ENCODE results near the gene SNORC. TPM values are rescaled to one million over a fixed set of nuclear protein-coding genes. Genes with fewer than 3 reads are reported as not detected.

Gene SNORC
- total RNA-seq, 4 donors from 2014 or later, result 0.54 to 11.6 (median 2.2) TPM; not detected in 1

GRCh38 chr2:232877940-232878511 lies 8.0 kb downstream of the SNORC start:
- Histone ChIP-seq H3K27me3 (peaks cover 39% of the 10 kb centered on the region), H3K4me3 (no peak overlapping the region), H3K9me3 (no peaks in the 10 kb centered on the region), H3K36me3 (no peaks in the 10 kb centered on the region), H3K27ac (no peak overlapping the region), H3K4me1 (peaks cover 0 to 21% (median 5%) of the 10 kb centered on the region in 3 donors)
- ATAC-seq, result no peak
- TF ChIP-seq EP300 (IDR thresholded peaks at IDR 0.05) (no peak), CTCF (IDR thresholded peaks at IDR 0.05) (no peak), POLR2A (IDR thresholded peaks at IDR 0.05) (no peak), POLR2AphosphoS5 (IDR thresholded peaks at IDR 0.05) (no peak)
- WGBS, 2 donors (ENCODE audit: low coverage in 1 of 2), result 92% methylated on average over 2 of the region's 13 CpGs; no CpG with 5 or more reads in 1 of the 2 donors

GRCh38 chr2:232878855-232879617 lies 9.0 kb downstream of the SNORC start:
- no CpG with 5 or more reads among the region's 20 CpGs for WGBS, 2 donors (ENCODE audit: low coverage in 1 of 2)
- Histone ChIP-seq H3K27ac (no peak overlapping the region), H3K4me3 (no peak overlapping the region), H3K9me3 (no peaks in the 10 kb centered on the region), H3K27me3 (peaks cover 39% of the 10 kb centered on the region), H3K36me3 (no peaks in the 10 kb centered on the region), H3K4me1 (peaks cover 0 to 21% (median 5%) of the 10 kb centered on the region in 3 donors)
- ATAC-seq, result no peak
- TF ChIP-seq POLR2A (IDR thresholded peaks at IDR 0.05), result no peak
- no peak for TF ChIP-seq EP300 (IDR thresholded peaks at IDR 0.05)
- TF ChIP-seq POLR2AphosphoS5 (IDR thresholded peaks at IDR 0.05), result no peak
- TF ChIP-seq CTCF (IDR thresholded peaks at IDR 0.05), result no peak

GRCh38 chr2:232879618-232880494 lies 9.8 kb downstream of the SNORC start:
- Histone ChIP-seq H3K4me1 (peaks cover 0 to 21% (median 5%) of the 10 kb centered on the region in 3 donors), H3K27ac (no peak overlapping the region), H3K36me3 (no peaks in the 10 kb centered on the region), H3K9me3 (no peaks in the 10 kb centered on the region), H3K4me3 (no peak overlapping the region), H3K27me3 (peaks cover 42% of the 10 kb centered on the region)
- TF ChIP-seq CTCF (IDR thresholded peaks at IDR 0.05) (no peak), POLR2A (IDR thresholded peaks at IDR 0.05) (no peak), POLR2AphosphoS5 (IDR thresholded peaks at IDR 0.05) (no peak), EP300 (IDR thresholded peaks at IDR 0.05) (no peak)
- ATAC-seq, result no peak
- whole genome bisulfite sequencing, 2 donors (ENCODE audit: low coverage in 1 of 2), result no CpG with 5 or more reads among the region's 21 CpGs

GRCh38 chr2:232880764-232881351 lies 10.8 kb downstream of the SNORC start:
- H3K4me1 ChIP-seq, result peaks cover 0 to 13% (median 4%) of the 10 kb centered on the region in 3 donors
- H3K4me3 ChIP-seq, result no peak overlapping the region
- no peak for ATAC-seq
- H3K36me3 ChIP-seq, result no peaks in the 10 kb centered on the region
- no peak overlapping the region for H3K27ac ChIP-seq
- H3K9me3 ChIP-seq, result no peaks in the 10 kb centered on the region
- 51% methylated on average over 7 of the region's 17 CpGs; no CpG with 5 or more reads in 1 of the 2 donors for WGBS, 2 donors (ENCODE audit: low coverage in 1 of 2)
- H3K27me3 ChIP-seq, result peaks cover 42% of the 10 kb centered on the region
- TF ChIP-seq POLR2A (IDR thresholded peaks at IDR 0.05) (no peak), EP300 (IDR thresholded peaks at IDR 0.05) (no peak), POLR2AphosphoS5 (IDR thresholded peaks at IDR 0.05) (no peak)

- Histone ChIP-seq H3K4me3 (no peak overlapping the region), H3K27ac (no peak overlapping the region), H3K4me1 (peaks cover 0 to under 1% (median 0%) of the 10 kb centered on the region in 3 donors), H3K36me3 (no peaks in the 10 kb centered on the region), H3K9me3 (no peaks in the 10 kb centered on the region), H3K27me3 (peaks cover 40% of the 10 kb centered on the region)
- ATAC-seq, result no peak
- WGBS, 2 donors (ENCODE audit: low coverage in 1 of 2), result no CpG with 5 or more reads among the region's 17 CpGs
- TF ChIP-seq CTCF (IDR thresholded peaks at IDR 0.05), result no peak
- no peak for TF ChIP-seq POLR2AphosphoS5 (IDR thresholded peaks at IDR 0.05)
- TF ChIP-seq EP300 (IDR thresholded peaks at IDR 0.05), result no peak
- TF ChIP-seq POLR2A (IDR thresholded peaks at IDR 0.05), result no peak
These were observed 12.0 kb downstream of the SNORC start for GRCh38 chr2:232882085-232882484.
